Ovary (tissue), 9 donors: Measurements from ENCODE around the gene RNF38. TPM values are rescaled to one million over a fixed set of nuclear protein-coding genes. Genes with fewer than 3 reads are reported as not detected.
A peak's percentile ranks its signal among the peaks of the same experiment; 100 is the strongest.

ENCODE experiments used
- DNase-seq, 5 donors: peaks; one replicate each; pipeline ENCODE4 v3.0.0-alpha.2; 2019 to 2020
- H3K27ac ChIP-seq, 2 donors: fragments of 200-600 bp; one replicate each; pipeline versions ENCODE4 v1.5.1 to v1.8.0; 2019 to 2022
- H3K27me3 ChIP-seq: fragments of 200-600 bp; one replicate; pipeline ENCODE4 v1.8.0; 2022
- H3K36me3 ChIP-seq: fragments of 200-600 bp; sonication (generic); one replicate; pipeline ENCODE4 v1.5.1; 2019
- H3K4me1 ChIP-seq: one replicate; pipeline ENCODE4 v1.8.1; 2013; ENCODE audit warnings: mild to moderate bottlenecking, moderate library complexity; ENCODE audit not compliant: insufficient read depth
- H3K4me3 ChIP-seq: fragments of 200-600 bp; sonication (generic); one replicate; pipeline ENCODE4 v1.5.1; 2017
- H3K9me3 ChIP-seq, 2 donors: fragments of 200-600 bp in 1 of 2; sonication (generic) in 1 of 2; one replicate each; pipeline versions ENCODE4 v1.5.1 to v1.8.1; 2013 to 2019; ENCODE audit warnings: mild to moderate bottlenecking in 1 of 2, moderate library complexity in 1 of 2
- EP300 ChIP-seq: sonication (generic); formaldehyde crosslinking; IDR thresholded peaks from one replicate; pipeline ENCODE4 v1.6.1; 2017; ENCODE audit warnings: antibody characterized with exemption
- POLR2A ChIP-seq: fragments of 450-650 bp; IDR thresholded peaks from one replicate; pipeline ENCODE4 v1.6.1; 2017; ENCODE audit warnings: antibody characterized with exemption, mild to moderate bottlenecking, moderate library complexity
- WGBS, 3 donors: extraction: QIAGEN DNeasy Blood & Tissue Kit in 1 of 3; methylation state at CpG; one replicate each; pipeline versions ENCODE4 v1.1.5 to v1.1.7; 2013 to 2017; 5-methylcytosine and 5-hydroxymethylcytosine counted together
- intact Hi-C, 4 donors: fragments of 100-400 bp; cut with DNase I; formaldehyde crosslinking; loops; one replicate each; pipeline versions ENCODE4 v1.11.0 to v1.15.1; 2022 to 2023
- polyA plus RNA-seq, 2 donors: library from polyadenylated mRNA; stranded (reverse); fragments of 200-250 nt in 1 of 2; fragments of 350-450 nt in 1 of 2; fragmentation: Illumina TruSeq in 1 of 2; extraction: RNeasy Lipid Tissue Mini Kit (QIAGEN cat#74804) in 1 of 2; gene quantifications; one replicate each; pipeline ENCODE4 v1.2.3, GENCODE V29; 2013 to 2014
- total RNA-seq, 7 donors: library from RNA; depleted of rRNA in 2 of 7; stranded (reverse); fragments of >200 nt in 2 of 7; fragmentation: NEBNext Ultra II Directional in 3 of 7; extraction: Animal tissue kit (Norgen Biotek cat#: 25700) in 3 of 7; gene quantifications; one replicate each; pipeline versions ENCODE4 v1.1.0 to v1.2.4, GENCODE V29; 2016 to 2023
- TF ChIP-seq, protein P1 (sequence below), 3 donors: fragments of 450-650 bp in 2 of 3; fragments of 200-600 bp in 1 of 3; IDR thresholded peaks; one replicate each; pipeline versions ENCODE4 v1.5.1 to v1.8.0; 2016 to 2022; ENCODE audit warnings: antibody characterized with exemption in 3 of 3, mild to moderate bottlenecking in 1 of 3
- donor health status: DM: no; HTN: no; CAD: no; lungs with moderate emphysema.
- donor health status: DM: no; HTN: no; CAD: no.
- donor health status: Bipolar disorder and iron deficiency.
- donor health status: DM: yes; HTN: yes; CAD: no.
- donor health status: DM: no; HTN: no; CAD: no.
- donor health status: DM: yes; HTN: yes; CAD: no.

Gene RNF38
- total and polyA plus RNA-seq, 9 donors = 30.4 to 81.3 (median 55.7) TPM

GRCh38 chr9:36438536-36439236 lies 38.6 kb upstream of the RNF38 start:
- Histone ChIP-seq H3K36me3 (no peaks in the 10 kb centered on the region), H3K27me3 (no peaks in the 10 kb centered on the region), H3K9me3 (no peaks in the 10 kb centered on the region), H3K27ac (no peak overlapping the region), H3K4me3 (no peak overlapping the region), H3K4me1 (no peaks in the 10 kb centered on the region)
- TF ChIP-seq, protein P1, sequence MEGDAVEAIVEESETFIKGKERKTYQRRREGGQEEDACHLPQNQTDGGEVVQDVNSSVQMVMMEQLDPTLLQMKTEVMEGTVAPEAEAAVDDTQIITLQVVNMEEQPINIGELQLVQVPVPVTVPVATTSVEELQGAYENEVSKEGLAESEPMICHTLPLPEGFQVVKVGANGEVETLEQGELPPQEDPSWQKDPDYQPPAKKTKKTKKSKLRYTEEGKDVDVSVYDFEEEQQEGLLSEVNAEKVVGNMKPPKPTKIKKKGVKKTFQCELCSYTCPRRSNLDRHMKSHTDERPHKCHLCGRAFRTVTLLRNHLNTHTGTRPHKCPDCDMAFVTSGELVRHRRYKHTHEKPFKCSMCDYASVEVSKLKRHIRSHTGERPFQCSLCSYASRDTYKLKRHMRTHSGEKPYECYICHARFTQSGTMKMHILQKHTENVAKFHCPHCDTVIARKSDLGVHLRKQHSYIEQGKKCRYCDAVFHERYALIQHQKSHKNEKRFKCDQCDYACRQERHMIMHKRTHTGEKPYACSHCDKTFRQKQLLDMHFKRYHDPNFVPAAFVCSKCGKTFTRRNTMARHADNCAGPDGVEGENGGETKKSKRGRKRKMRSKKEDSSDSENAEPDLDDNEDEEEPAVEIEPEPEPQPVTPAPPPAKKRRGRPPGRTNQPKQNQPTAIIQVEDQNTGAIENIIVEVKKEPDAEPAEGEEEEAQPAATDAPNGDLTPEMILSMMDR (IDR thresholded peaks at IDR 0.05) = no peak
- TF ChIP-seq EP300 (no peak), POLR2A (no peak)
- WGBS, 3 donors = 84 to 91% (median 87%) methylated on average over 3 of the region's 3 CpGs
- no peak for DNase-seq
- intact Hi-C loops = no loop called here

DNA sequence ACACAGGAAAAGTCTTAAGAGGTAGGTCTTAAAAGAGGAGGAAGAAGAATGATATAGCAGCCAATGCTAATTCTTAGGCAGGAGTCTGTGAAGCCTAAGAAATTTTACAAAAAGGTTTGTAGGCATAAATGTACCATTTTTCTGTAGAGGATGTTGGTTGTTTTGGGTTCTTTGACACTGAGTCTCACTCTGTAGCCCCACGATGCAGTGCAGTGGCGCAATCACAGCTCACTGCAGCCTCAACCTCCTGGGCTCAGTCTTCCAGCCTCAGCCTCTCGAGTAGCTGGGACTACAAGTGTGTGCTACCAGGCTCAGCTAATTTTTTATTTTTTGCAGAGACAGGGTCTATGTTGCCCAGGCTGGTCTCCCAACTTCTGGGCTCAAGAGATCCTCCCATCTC lies 37.7 kb upstream of the RNF38 start:
- Histone ChIP-seq H3K4me3 (no peak overlapping the region), H3K27me3 (no peaks in the 10 kb centered on the region), H3K36me3 (no peaks in the 10 kb centered on the region), H3K4me1 (no peaks in the 10 kb centered on the region), H3K9me3 (no peaks in the 10 kb centered on the region), H3K27ac (no peak overlapping the region)
- intact Hi-C loops = no loop called here
- TF ChIP-seq POLR2A = no peak
- TF ChIP-seq, protein P1 (IDR thresholded peaks at IDR 0.05) = no peak
- no peak for TF ChIP-seq EP300
- DNase-seq = no peak
- 87 to 91% (median 89%) methylated on average over 3 of the region's 3 CpGs for WGBS, 3 donors

- Histone ChIP-seq H3K27ac (no peak overlapping the region), H3K36me3 (no peaks in the 10 kb centered on the region), H3K4me1 (no peaks in the 10 kb centered on the region), H3K27me3 (no peaks in the 10 kb centered on the region), H3K4me3 (no peak overlapping the region), H3K9me3 (no peaks in the 10 kb centered on the region)
- DNase-seq = peak in 2 of 5 donors; percentile 33 to 40
- intact Hi-C loops = no loop called here
- TF ChIP-seq, protein P1 (IDR thresholded peaks at IDR 0.05) = no peak
- TF ChIP-seq POLR2A (no peak), EP300 (no peak)
- 49 to 60% (median 52%) methylated on average over 2 of the region's 2 CpGs for WGBS, 3 donors
These were observed 36.8 kb upstream of the RNF38 start for GRCh38 chr9:36436909-36437308.

- no peaks in the 10 kb centered on the region for H3K27me3 ChIP-seq
- no peaks in the 10 kb centered on the region for H3K4me1 ChIP-seq
- H3K9me3 ChIP-seq = no peaks in the 10 kb centered on the region
- intact Hi-C loops = no loop called here
- TF ChIP-seq POLR2A (no peak), EP300 (no peak)
- TF ChIP-seq, protein P1 (IDR thresholded peaks at IDR 0.05) = no peak
- H3K36me3 ChIP-seq = no peaks in the 10 kb centered on the region
- 86 to 95% (median 92%) methylated on average over 6 of the region's 6 CpGs for WGBS, 3 donors
- H3K27ac ChIP-seq = no peak overlapping the region
- DNase-seq = no peak
- H3K4me3 ChIP-seq = no peak overlapping the region
These were observed 33.3 kb upstream of the RNF38 start for GRCh38 chr9:36433386-36433785.
